Suppressor macrophage treated with lipopolysaccharide for 1 hour (primary cell): Measurements from ENCODE around the gene ARL2.
"Not testable (repeated sequence)": the region's sequence is repeated elsewhere in the genome, so short reads cannot be mapped to it uniquely, and the experiment has no call there.

Experiments
- DNase-seq, 3 donors: peaks; one replicate each; pipeline ENCODE4 v3.0.0-alpha.2; 2020 to 2022

The ARL2 gene

GRCh38 chr11:65013888-65014725, at the start of gene ARL2:
Gene ARL2 (plus strand): TSS chr11:65014160. CDS start chr11:65014208, 48 bp downstream.
- DNase-seq = peak; percentile 92 to 94 (median 94)

GRCh38 chr11:64967375-64967774, 46.6 kb upstream of the ARL2 start:
- no peak for DNase-seq

DNA sequence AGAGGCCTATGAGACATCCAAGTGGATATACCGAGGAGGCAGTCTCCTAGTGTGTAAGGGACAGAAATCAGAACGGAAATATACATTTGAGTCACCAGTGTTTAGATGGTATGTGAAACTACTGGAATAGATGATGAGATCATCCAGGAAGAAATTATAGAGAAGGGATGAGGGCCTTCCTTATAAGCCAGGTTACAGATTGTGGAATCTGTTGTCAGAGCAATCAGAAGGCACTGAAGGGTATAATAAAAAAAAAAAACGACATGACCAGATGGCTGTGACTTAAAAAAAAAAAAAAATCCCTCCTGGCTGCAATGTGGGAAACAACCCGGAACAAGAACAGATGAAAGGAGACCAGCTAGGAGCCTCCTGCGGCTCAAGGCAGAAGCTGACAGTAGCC, 44.8 kb upstream of the ARL2 start:
- peak; percentile 26 to 42 (median 32) for DNase-seq

- no peak for DNase-seq
Observed at GRCh38 chr11:64970731-64971151, 43.2 kb upstream of the ARL2 start.

DNA sequence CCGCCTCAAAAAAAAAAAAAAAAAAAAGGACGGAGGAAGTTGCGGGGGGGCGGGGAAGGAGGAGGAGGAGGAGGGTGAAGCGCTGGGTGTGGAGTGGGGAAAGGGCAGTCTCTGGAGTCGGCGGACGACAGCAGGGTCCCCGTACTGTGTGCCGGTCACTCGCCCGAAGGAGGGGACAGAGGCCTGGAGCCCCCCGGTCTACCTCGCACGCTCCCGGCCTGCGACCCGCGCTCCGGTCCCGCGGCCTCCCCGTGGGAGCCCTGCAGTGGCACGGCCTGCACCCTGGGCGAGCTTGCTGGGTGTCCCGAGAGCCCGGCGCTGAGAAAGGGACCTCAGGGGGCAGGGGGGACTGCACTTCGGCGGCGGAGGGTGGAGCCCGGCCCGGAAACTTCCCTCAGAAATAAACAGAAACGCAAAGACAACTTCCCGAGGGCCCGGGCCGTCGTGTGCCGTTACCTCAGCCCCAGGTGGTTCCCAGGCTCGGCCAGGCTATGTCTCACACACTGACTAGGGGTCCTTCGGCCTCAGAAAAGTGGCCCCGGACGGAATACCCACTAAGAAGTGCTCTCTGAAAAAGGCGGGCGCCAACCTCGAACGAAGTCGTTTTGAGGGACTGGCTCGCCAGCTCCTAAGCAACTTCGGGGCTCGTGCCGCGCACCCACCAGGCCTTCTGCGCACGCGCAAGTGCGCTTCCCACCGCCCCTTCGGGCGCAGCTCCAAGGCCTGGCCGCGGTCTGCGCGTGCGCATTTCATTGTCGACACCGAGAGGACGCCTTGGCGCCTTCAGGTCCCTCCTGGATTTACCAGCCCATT, 42.3 kb upstream of the ARL2 start, which contains the start of gene MAJIN:
Gene MAJIN, minus strand, starts transcription at position 688 of the 813 bp plus-strand sequence. CDS start 12,703 bp downstream, outside the sequence.
- DNase-seq = peak; percentile 89 to 95 (median 95)

DNA sequence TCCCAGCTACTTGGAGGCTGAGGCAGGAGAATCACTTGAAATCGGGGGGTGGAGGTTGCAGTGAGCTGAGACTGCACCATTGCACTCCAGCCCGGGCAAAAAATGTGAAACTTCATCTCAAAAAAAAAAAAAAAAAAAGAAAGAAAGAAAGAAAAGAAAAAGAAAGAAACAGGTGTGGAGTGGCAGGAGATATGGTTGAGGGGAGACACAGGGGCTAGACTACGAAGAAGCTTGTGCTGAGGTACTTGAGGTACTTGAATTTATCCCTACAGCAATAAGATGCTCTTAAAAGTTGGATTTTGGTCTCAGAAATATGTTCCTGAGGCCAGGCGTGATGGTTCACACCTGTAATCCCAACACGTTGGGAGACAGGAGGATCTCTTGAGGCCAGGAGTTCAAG, 39.8 kb upstream of the ARL2 start:
- DNase-seq = no peak

GRCh38 chr11:64976651-64977050, 37.3 kb upstream of the ARL2 start:
- no peak for DNase-seq

- not testable (repeated sequence) for DNase-seq
Observed at GRCh38 chr11:64983339-64983738, 30.6 kb upstream of the ARL2 start.

DNA sequence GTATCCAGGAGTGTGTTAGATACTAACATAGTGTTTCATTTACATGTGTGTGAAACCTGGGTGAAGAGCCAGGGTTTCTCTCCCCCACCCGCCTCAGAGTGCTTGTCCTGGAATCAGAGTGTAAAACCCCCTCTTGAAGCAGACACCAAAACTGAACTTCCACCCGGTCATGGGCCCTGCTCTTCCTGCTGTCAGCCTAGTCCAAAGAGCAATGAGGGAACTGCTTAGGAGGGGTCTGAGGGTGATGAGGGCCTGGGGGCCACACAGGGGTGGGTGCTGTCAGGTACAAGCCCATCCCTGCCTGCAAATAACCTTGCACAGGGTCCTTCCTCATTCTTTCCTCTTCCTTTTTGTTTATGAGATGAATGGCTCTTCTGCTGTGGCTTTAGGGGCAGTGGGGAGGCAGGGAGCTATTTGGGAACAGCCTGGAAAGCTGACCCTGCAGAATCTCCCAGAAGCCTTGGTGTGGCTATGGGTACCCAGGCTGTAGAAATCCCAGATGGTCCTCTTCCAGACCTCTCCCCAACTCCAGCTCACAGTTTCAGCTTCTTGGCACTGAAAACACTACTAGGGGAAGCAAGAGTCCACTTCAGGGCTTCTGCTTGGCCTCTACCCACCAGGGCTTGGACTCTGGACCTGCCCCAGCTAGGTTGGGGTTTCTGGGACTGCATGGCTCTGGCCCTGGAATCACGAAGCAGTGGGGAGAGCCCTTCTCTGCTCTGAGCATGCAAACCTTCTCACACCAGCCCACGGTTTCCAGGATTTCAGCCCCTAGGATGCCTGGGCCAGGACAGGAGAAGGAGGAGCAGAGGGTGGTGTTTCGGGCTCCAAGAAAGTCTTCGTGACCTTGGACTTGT, 25.7 kb upstream of the ARL2 start:
- DNase-seq = no peak

DNA sequence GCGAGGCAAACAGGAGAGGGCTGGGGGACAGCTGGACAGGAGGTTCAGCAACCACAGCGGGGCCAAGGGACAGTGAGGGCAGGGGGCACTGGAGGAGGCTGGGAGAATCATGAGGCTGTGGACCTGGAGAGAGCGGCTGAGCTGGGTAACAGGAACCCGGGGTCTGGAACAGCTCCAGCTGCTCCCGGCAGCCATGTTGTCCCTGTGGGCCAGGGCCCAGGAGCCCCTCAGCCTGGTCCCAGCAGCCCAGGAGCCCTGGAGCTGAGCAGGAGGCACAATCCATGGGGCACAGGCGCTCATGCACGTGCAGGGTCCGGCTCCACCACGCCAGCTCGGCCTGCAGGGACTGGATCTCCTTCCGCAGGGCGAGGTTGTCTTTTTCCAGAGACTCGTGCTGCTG, 24.5 kb upstream of the ARL2 start:
- DNase-seq = no peak

DNA sequence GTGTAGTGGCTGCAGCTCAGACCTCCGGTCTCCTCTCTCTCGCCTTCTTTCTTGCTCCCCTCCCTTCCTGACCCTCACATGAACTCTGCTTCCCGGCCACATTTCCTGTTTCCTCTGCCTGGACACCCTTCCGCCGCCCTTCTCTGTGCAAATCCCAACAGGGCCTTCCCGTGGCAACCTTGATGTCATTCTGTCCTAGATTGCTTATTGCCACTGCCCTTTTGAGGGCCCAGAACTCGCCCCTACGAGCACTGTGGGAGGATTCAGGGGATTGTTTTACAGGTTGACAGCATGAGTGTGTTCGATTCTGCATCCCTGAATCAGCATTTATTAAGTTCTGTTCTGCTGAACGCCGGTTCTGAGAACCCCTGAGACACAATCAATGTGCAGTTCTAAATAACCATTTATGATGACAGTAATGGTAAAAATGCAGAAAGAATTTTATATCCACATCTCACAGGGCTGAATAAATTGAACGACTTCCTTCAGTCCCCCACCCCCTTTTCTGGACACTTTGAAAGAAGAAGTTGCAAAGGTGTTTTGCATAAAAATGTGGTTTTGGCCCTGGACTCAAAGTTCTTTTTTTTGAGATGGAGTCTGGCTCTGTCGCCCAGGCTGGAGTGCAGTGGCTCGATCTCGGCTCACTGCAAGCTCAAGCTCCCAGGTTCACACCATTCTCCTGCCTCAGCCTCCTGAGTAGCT, 23.6 kb upstream of the ARL2 start:
- DNase-seq = peak; percentile 50 to 58 (median 54)

GRCh38 chr11:64994318-64994717, 19.6 kb upstream of the ARL2 start:
- DNase-seq = no peak

DNA sequence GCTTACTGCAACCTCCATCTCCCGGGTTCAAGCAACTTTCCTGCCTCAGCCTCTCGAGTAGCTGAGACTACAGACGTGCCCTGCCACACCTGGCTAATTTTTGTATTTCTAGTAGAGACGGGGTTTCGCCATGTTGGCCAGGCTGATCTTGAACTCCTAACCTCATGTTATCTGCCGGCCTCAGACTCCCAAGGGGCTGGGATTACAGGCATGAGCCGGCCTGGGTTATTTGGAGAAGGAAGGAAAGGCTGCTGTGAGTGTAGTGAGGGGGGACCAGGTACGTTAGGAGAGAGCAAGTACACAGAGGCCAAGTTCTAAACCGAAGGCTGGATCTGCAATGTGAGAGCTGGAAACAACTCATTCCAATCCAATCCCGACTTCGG, 17.6 kb upstream of the ARL2 start:
- DNase-seq = no peak

- DNase-seq = peak; percentile 93 to 94 (median 93)
Observed at GRCh38 chr11:64996710-64997380, 17.1 kb upstream of the ARL2 start, which contains the start of gene BATF2. Gene BATF2 (minus strand): TSS chr11:64996971. CDS start chr11:64996914, 57 bp downstream.

GRCh38 chr11:64998141-64998540, 15.8 kb upstream of the ARL2 start:
- DNase-seq = no peak

GRCh38 chr11:64998690-64999431, 15.1 kb upstream of the ARL2 start:
- no peak for DNase-seq

DNA sequence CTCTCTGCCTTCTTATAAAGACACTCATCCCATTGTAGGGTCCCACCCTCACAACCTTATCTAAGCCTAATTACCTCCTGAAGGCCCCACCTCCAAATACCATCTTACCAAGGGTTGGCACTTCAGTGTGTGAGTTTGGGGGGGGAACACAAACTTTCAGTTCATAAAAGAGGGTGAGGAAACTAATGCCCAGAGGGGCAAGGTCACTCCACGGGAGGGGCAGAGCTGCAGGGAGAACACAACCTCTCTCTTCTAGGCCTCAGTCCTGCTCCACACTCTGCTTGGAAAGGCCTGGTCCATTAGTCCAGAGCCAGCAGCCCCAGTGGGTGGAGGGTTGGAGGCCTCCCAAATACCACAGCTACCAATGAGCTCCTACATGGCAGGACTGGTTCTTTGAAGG, 14.5 kb upstream of the ARL2 start:
- no peak for DNase-seq

GRCh38 chr11:65002706-65003105, 11.3 kb upstream of the ARL2 start:
- DNase-seq = no peak

- no peak for DNase-seq
Observed at GRCh38 chr11:65003282-65003681, 10.7 kb upstream of the ARL2 start.

- DNase-seq = not testable (repeated sequence)
Observed at GRCh38 chr11:65003968-65004367, 10.0 kb upstream of the ARL2 start.

GRCh38 chr11:65008016-65008415, 5.9 kb upstream of the ARL2 start:
- no peak for DNase-seq
